ENCODE measurements around the gene CRTC2.
"Not testable (repeated sequence)": the region's sequence is repeated elsewhere in the genome, so short reads cannot be mapped to it uniquely, and the experiment has no call there.

The CRTC2 gene

GRCh38 chr1:153958111-153958960 lies at the start of gene CRTC2:
Gene CRTC2 (minus strand): TSS chr1:153958612. CDS start chr1:153958497, 115 bp downstream.
- peak within 1 kb of the TSS; percentile 65 for H3K4me3 ChIP-seq (ENCODE audit: low read depth, low read length)
- in situ Hi-C loops (cut with HindIII; ENCODE audit: low sequenced_read_pairs): no loop called here
- TF ChIP-seq CTCF (IDR thresholded peaks at IDR 0.05; ENCODE audit: low read depth, low read length): no peak
- DNase-seq (ENCODE audit: low read depth, low spot score): peak; percentile 97

- no peak for TF ChIP-seq CTCF (IDR thresholded peaks at IDR 0.05; ENCODE audit: low read depth, low read length)
- in situ Hi-C loops (cut with HindIII; ENCODE audit: low sequenced_read_pairs): no loop called here
- no peak overlapping the region for H3K4me3 ChIP-seq (ENCODE audit: low read depth, low read length)
- DNase-seq (ENCODE audit: low read depth, low spot score): peak; percentile 78
Measured at GRCh38 chr1:154006136-154006535, 47.7 kb upstream of the CRTC2 start.

GRCh38 chr1:154000420-154000819 lies 42.0 kb upstream of the CRTC2 start:
- in situ Hi-C loops (cut with HindIII; ENCODE audit: low sequenced_read_pairs): no loop called here

GRCh38 chr1:153996882-153997281 lies 38.5 kb upstream of the CRTC2 start:
- DNase-seq (ENCODE audit: low read depth, low spot score); in situ Hi-C loops (cut with HindIII; ENCODE audit: low sequenced_read_pairs); H3K4me3 ChIP-seq (ENCODE audit: low read depth, low read length): not testable (repeated sequence)

More at GRCh38 chr1:154000420-154000819, 42.0 kb upstream of the CRTC2 start:
- H3K4me3 ChIP-seq (ENCODE audit: low read depth, low read length): no peak overlapping the region
- no peak for DNase-seq (ENCODE audit: low read depth, low spot score)
- TF ChIP-seq CTCF (IDR thresholded peaks at IDR 0.05; ENCODE audit: low read depth, low read length): no peak

- H3K4me3 ChIP-seq (ENCODE audit: low read depth, low read length): no peak overlapping the region
- no peak for TF ChIP-seq CTCF (IDR thresholded peaks at IDR 0.05; ENCODE audit: low read depth, low read length)
- in situ Hi-C loops (cut with HindIII; ENCODE audit: low sequenced_read_pairs): no loop called here
- DNase-seq (ENCODE audit: low read depth, low spot score): no peak
Measured at GRCh38 chr1:153995640-153996039, 37.2 kb upstream of the CRTC2 start.

GRCh38 chr1:153995202-153995601 lies 36.8 kb upstream of the CRTC2 start:
- no peak overlapping the region for H3K4me3 ChIP-seq (ENCODE audit: low read depth, low read length)
- no peak for TF ChIP-seq CTCF (IDR thresholded peaks at IDR 0.05; ENCODE audit: low read depth, low read length)
- in situ Hi-C loops (cut with HindIII; ENCODE audit: low sequenced_read_pairs): no loop called here
- no peak for DNase-seq (ENCODE audit: low read depth, low spot score)

- peak overlapping the region; percentile 88 for H3K4me3 ChIP-seq (ENCODE audit: low read depth, low read length)
- no peak for TF ChIP-seq CTCF (IDR thresholded peaks at IDR 0.05; ENCODE audit: low read depth, low read length)
- in situ Hi-C loops (cut with HindIII; ENCODE audit: low sequenced_read_pairs): no loop called here
- no peak for DNase-seq (ENCODE audit: low read depth, low spot score)
Measured at GRCh38 chr1:153991806-153992205, 33.4 kb upstream of the CRTC2 start.
